HG03571 (cell line): ENCODE results near the gene GJD4.

Experiments used
- ATAC-seq: cut with Tn5 transposase; IDR thresholded peaks from one replicate; pipeline ENCODE4 v1.9.1; 2021; ENCODE audit not compliant: unreplicated experiment

Gene GJD4

GRCh38 chr10:35605191-35605590 lies at the start of gene GJD4:
Gene GJD4, plus strand, starts transcription at chr10:35605341. Its CDS starts 227 bp downstream, at chr10:35605568.
- ATAC-seq, result no peak

GRCh38 chr10:35555962-35556930 lies 48.9 kb upstream of the GJD4 start:
- ATAC-seq, result no peak

GRCh38 chr10:35558276-35558675 lies 46.9 kb upstream of the GJD4 start:
- ATAC-seq, result no peak

GRCh38 chr10:35559416-35559815 lies 45.7 kb upstream of the GJD4 start:
- no peak for ATAC-seq

- ATAC-seq, result no peak
Observed at GRCh38 chr10:35561715-35562114, 43.4 kb upstream of the GJD4 start.

GRCh38 chr10:35562427-35562826 lies 42.7 kb upstream of the GJD4 start:
- no peak for ATAC-seq

GRCh38 chr10:35563261-35563891 lies 41.8 kb upstream of the GJD4 start:
- no peak for ATAC-seq

GRCh38 chr10:35564341-35564968 lies 40.7 kb upstream of the GJD4 start:
- ATAC-seq, result no peak

GRCh38 chr10:35565602-35566081 lies 39.5 kb upstream of the GJD4 start:
- no peak for ATAC-seq

- no peak for ATAC-seq
Observed at GRCh38 chr10:35567951-35568350, 37.2 kb upstream of the GJD4 start.

- no peak for ATAC-seq
Observed at GRCh38 chr10:35568483-35569015, 36.6 kb upstream of the GJD4 start.

- no peak for ATAC-seq
Observed at GRCh38 chr10:35569111-35569707, 35.9 kb upstream of the GJD4 start.

GRCh38 chr10:35569836-35570235 lies 35.3 kb upstream of the GJD4 start:
- no peak for ATAC-seq

GRCh38 chr10:35570397-35570796 lies 34.7 kb upstream of the GJD4 start:
- ATAC-seq, result no peak

- ATAC-seq, result no peak
Observed at GRCh38 chr10:35572583-35572982, 32.6 kb upstream of the GJD4 start.

- no peak for ATAC-seq
Observed at GRCh38 chr10:35573796-35574195, 31.3 kb upstream of the GJD4 start.

GRCh38 chr10:35574924-35575352 lies 30.2 kb upstream of the GJD4 start:
- ATAC-seq, result no peak

- no peak for ATAC-seq
Observed at GRCh38 chr10:35575640-35576039, 29.5 kb upstream of the GJD4 start.

- ATAC-seq, result no peak
Observed at GRCh38 chr10:35576730-35577129, 28.4 kb upstream of the GJD4 start.

- ATAC-seq, result no peak
Observed at GRCh38 chr10:35577926-35578617, 27.1 kb upstream of the GJD4 start.
